GM21447 (cell line): ENCODE results near the gene DELE1.
"Not testable (repeated sequence)": the region's sequence is repeated elsewhere in the genome, so short reads cannot be mapped to it uniquely, and the experiment has no call there.

Experiments used
- ATAC-seq: cut with Tn5 transposase; IDR thresholded peaks from one replicate; pipeline ENCODE4 v1.9.1; 2021; ENCODE audit not compliant: unreplicated experiment

The DELE1 gene

GRCh38 chr5:141889282-141889871 is 34.3 kb upstream of the DELE1 start:
- no peak for ATAC-seq

- not testable (repeated sequence) for ATAC-seq
Measured at GRCh38 chr5:141890429-141890828, 33.2 kb upstream of the DELE1 start.

- no peak for ATAC-seq
Measured at GRCh38 chr5:141897425-141897824, 26.2 kb upstream of the DELE1 start.

GRCh38 chr5:141898448-141899049 is 25.1 kb upstream of the DELE1 start:
- no peak for ATAC-seq

GRCh38 chr5:141902015-141902814 is 21.5 kb upstream of the DELE1 start:
- ATAC-seq, result no peak

- ATAC-seq, result no peak
Measured at GRCh38 chr5:141903261-141903660, 20.4 kb upstream of the DELE1 start.

GRCh38 chr5:141904551-141904950 is 19.1 kb upstream of the DELE1 start:
- ATAC-seq, result no peak

- no peak for ATAC-seq
Measured at GRCh38 chr5:141906517-141906916, 17.2 kb upstream of the DELE1 start.

- ATAC-seq, result no peak
Measured at GRCh38 chr5:141906972-141907371, 16.7 kb upstream of the DELE1 start.

- ATAC-seq, result no peak
Measured at GRCh38 chr5:141908796-141909195, 14.9 kb upstream of the DELE1 start.

- no peak for ATAC-seq
Measured at GRCh38 chr5:141909212-141909611, 14.5 kb upstream of the DELE1 start.

GRCh38 chr5:141910271-141910673 is 13.4 kb upstream of the DELE1 start:
- ATAC-seq, result no peak

GRCh38 chr5:141913560-141914198 is 10.0 kb upstream of the DELE1 start:
- no peak for ATAC-seq

GRCh38 chr5:141914199-141914743 is 9.4 kb upstream of the DELE1 start:
- ATAC-seq, result peak; percentile 59

GRCh38 chr5:141914797-141915196 is 8.9 kb upstream of the DELE1 start:
- no peak for ATAC-seq

GRCh38 chr5:141915881-141916336 is 7.8 kb upstream of the DELE1 start:
- no peak for ATAC-seq

GRCh38 chr5:141916522-141916921 is 7.1 kb upstream of the DELE1 start:
- ATAC-seq, result no peak

- ATAC-seq, result no peak
Measured at GRCh38 chr5:141917760-141918159, 5.9 kb upstream of the DELE1 start.

GRCh38 chr5:141919218-141920119 is 4.2 kb upstream of the DELE1 start:
- no peak for ATAC-seq

GRCh38 chr5:141920771-141921170 is 2.9 kb upstream of the DELE1 start:
- ATAC-seq, result no peak
